Measurements from ENCODE around the gene NLRP6.

Gene NLRP6

DNA sequence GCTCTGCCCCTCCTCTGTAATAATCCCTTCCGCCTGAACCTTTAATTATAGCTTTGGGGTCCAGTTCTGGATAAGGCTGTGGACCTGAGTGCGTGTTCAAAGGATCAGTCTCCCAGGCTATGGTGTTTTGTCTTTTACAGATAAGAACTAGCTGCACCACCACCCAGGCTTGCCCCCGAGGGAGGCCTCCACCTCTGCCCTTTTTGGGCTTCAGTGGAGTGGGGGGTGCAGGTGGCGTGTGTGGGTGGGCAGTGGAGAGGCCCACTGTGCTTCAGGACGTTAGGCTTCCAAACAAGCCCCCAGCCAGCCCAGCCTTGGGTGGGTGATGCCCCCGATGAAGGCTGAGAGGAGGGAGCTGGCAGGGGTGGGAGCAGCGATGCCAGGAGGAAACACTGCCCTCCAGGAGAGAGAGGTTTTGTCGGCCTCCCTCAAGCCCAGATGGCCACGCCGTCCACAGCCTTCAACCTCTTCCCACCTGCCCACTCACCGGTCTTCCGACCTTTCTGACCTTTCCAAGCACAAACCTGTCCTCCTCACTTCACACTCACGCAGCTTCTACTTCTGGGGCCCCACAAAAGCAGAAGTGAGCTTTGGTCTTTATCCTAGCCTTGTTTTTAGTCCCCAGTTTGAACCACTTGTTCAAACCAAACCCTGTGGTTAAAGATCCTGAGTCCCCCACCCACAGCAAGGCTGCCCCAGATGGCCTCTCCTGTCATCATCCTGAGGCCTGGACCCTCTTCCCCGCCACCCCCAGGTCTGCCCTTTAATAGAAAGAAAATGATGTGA lies 21.1 kb upstream of the NLRP6 start:
- no peak for ATAC-seq

DNA sequence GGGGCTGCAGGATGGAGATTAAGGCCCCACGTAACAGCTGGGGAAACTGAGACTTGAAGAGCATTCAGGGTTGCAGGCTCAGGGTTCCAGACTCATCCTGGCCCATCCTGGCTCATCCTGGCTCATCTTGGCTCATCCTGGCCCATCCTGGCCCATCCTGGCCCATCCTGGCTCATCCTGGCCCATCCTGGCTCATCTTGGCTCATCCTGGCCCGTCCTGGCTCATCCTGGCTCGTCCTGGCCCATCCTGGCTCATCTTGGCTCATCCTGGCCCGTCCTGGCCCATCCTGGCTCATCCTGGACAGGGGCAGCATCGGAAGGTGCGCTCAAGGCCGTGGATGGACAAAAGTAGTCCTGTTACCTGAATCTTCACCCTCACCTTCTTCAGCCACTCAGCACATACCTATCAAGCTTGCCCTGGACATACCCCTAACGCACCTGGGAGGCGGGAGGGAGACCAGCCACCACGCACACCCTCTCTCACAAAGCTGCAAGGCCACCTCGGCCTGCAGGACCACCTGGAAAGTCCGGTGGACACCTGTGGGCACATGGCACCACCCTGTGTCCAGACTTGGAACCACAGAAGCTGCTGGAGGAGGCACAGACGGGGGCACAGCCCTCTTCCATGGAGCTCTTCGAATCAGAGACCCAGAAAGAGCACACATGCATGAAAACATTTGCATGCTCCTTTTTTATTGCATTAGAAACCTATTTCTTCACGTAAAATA lies 20.3 kb upstream of the NLRP6 start:
- ATAC-seq (no peak), DNase-seq (no peak)

More for the DNA sequence above, 21.1 kb upstream of the NLRP6 start:
- no peak for DNase-seq

- DNase-seq: no peak
- ATAC-seq: no peak
Measured at GRCh38 chr11:259413-259812, 18.8 kb upstream of the NLRP6 start.

- ATAC-seq (no peak), DNase-seq (no peak)
Measured at GRCh38 chr11:261624-262023, 16.6 kb upstream of the NLRP6 start.

DNA sequence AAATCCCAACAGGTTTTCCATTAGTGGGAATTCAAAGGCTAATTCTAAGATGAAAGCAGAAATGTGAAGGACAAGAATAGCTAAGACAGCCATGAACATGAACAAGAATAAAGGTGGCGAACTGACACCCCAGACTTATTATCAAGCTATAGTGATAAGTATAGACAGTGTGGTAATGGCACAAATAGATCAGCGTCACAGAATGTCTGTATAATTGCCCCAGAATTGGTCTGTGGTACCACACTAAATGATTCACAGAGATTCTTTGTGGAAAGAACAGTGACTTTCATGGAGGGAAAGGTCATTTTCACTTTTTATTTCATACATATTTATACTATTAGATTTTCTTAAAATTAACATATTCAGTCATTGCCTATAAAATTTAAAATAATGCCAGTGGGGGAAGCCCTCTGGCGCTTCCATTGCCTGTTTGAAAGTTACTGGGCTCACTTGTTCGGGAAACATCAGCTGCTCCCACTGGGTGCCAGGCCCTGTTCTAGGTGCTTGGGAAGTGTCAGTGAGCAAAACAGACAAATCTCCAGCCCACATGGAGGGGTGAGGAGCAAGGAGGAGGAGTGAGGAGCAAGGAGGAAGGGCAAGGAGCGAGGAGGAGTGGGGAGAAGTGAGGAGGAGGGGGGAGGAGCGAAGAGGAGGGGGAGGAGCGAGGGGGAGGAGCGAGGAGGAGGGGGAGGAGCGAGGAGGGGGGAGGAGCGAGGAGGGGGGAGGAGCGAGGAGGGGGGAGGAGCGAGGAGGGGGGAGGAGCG lies 11.3 kb upstream of the NLRP6 start:
- peak; percentile 61 for DNase-seq
- peak; percentile 82 for ATAC-seq

DNA sequence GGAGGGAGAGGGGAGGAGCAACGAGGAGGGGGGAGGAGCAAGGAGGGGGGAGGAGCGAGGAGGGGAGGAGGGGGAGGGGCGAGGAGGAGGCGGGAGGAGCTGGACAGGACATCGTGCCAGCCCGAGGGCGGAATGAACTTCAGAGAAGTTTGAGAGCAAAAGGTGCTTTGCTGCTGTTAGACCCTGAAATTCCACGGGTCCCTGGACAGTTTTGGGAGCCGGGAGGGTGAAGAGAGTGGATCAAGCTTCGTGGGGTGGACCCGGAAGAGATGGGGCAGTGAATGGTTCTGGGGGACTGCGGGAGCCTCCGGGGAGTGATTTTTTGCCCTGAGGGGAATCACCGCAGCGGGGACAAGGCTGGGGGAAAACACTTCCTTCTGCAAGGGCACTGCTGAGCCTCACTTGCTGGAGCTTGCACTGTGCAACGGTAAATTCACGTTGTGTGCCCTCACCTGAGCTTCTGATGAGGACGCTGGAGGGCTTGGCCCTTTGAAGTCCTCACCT lies 10.7 kb upstream of the NLRP6 start:
- DNase-seq (peak; percentile 75), ATAC-seq (peak; percentile 25)

DNA sequence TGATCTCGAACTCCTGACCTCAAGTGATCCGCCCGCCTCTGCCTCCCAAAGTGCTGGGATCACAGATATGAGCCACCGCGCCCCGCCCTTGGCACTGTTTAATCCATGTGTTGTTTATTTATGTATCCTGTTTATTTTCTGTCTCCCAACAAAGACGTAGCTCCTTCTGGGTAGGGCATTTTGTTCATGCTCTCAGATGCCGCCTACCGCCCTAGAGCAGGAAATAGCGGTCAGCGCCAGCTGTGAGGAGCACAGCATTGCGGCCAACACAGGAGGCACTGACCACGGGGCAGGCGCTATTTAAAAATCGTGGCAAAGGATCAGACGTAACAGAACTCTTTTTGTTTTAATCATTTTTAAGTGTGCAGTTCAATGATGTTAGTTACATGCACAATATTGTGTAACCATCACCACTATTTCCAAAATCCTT lies 9.5 kb upstream of the NLRP6 start:
- DNase-seq (peak; percentile 59), ATAC-seq (peak; percentile 7)

DNA sequence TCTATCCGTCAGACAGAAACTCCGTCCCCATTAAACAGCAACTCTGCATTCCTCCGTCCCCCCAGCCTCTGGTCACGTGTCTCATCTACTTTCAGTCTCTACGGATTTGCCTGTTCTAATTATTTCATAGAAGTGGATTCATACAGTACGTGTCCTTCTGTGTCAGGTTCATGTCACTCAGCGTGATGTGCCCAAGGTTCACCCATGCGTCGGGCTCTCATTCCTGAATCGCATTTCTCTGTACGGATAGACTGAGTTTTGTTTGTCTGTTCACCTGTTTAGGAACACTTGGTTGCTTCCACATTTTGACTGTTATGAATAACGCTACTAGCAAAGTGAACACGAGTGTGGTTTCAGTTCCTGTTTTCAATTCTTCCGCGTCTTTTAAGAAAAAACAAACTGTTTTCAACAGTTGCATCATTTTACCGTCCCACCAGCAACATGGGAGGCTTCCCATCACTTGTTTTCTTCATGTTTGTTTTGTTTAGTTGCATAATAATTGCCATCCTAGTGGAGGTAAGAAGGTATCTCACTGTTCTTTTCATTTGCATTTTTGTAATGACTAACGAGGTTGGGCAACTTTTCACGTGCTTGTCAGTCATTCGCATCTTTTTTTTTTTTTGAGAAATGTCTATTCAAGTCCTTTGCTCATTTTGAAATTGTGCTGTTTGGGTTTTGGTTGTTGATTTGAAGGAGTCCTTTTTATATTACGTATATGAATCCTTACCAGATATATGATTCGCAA lies 8.9 kb upstream of the NLRP6 start:
- DNase-seq: peak; percentile 53
- ATAC-seq: peak; percentile 44

GRCh38 chr11:270451-271318 lies 7.5 kb upstream of the NLRP6 start:
- no peak for DNase-seq
- no peak for ATAC-seq

- DNase-seq (no peak), ATAC-seq (no peak)
Measured at GRCh38 chr11:271319-271715, 6.9 kb upstream of the NLRP6 start.

DNA sequence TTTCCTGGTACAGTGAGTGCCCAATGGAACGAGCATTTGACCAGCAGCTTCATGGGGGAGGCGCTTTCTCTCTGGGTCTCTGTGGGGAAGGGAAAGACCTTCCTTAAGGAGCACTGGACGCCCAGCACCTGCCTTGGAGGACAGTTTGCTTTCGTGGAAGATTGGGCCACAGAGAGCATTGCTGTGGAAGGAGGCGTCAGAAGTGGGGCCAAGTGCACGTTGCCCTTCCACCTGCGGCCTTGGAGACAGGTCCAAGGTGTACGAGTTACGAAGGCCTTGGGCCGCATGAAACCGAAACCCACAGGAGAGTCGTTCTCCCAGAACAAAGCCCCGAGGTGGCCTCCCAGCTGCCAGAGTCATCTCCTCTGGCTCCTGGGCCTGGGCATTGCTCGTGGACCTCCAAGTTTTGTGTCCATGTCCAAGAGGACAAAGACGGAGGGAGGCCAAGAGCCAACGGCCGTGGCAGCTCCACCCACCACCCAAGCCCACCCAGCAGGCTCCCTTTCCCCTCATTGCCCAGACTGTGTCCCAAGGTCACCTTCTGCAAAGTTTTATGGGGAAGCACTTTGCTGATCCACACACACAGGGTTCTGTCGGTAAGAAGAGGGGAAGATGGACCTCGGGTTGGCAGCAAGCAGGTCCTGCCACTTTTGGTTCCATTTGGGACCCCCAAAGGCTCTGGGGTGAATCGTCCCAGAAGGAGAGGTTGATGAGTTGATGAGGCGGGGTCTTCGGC lies 5.8 kb upstream of the NLRP6 start:
- DNase-seq (peak; percentile 0), ATAC-seq (no peak)

- peak; percentile 2 for DNase-seq
- no peak for ATAC-seq
Measured at GRCh38 chr11:272931-273198, 5.3 kb upstream of the NLRP6 start.

GRCh38 chr11:276219-276618 lies 2.0 kb upstream of the NLRP6 start:
- ATAC-seq (no peak), DNase-seq (no peak)

DNA sequence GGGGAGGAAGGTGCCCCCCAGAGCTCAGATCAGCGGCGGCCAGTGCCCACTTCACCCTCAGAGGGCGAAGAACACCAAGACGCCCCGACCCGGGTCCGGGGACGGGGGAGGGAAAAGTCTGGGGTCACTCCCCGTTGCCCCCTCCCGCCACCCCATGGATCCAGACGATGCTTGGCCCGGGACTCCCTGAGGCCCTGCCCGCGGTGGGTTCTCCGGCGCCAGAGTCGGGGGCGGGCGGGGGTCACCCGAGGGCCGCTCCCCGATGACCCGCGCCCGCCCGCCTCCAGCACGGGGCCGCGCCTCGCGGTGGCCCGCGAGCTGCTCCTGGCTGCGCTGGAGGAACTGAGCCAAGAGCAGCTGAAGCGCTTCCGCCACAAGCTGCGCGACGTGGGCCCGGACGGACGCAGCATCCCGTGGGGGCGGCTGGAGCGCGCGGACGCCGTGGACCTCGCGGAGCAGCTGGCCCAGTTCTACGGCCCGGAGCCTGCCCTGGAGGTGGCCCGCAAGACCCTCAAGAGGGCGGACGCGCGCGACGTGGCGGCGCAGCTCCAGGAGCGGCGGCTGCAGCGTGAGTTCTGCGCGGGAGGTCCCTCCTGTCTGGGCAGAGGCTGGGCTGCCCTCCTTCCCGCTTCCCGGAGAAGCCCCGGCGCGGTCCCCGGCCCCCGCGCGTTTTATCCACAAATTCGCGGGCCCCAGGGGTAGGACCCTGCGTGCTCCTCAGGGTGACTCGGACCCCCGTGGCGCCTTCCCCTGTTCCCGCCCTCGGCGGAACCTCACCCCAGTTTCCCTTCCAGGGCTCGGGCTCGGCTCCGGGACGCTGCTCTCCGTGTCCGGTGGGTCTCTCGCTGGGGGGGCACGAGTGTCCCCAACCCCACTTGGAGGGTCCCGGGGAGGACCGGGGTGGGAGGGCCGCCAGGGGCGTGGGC lies 1.1 kb downstream of the NLRP6 start:
- DNase-seq (peak; percentile 9), ATAC-seq (no peak)

- DNase-seq (peak; percentile 46), ATAC-seq (peak; percentile 16)
Measured at GRCh38 chr11:279966-280705, 1.9 kb downstream of the NLRP6 start.

GRCh38 chr11:280706-281485 lies 2.7 kb downstream of the NLRP6 start:
- peak; percentile 25 for DNase-seq
- no peak for ATAC-seq

- ATAC-seq: no peak
- peak; percentile 46 for DNase-seq
Measured at GRCh38 chr11:281486-282161, 3.4 kb downstream of the NLRP6 start.

Measured in stimulated activated naive CD8-positive, alpha-beta T cell treated with anti-CD3 and anti-CD28 coated beads, Interleukin-15, Interleukin-2, amounts not matched to agents 100 U/mL and 50 U/mL, for 24 hours (primary cell).